GM18909 (cell line): ENCODE results near the gene IL15.
"Not testable (repeated sequence)": the region's sequence is repeated elsewhere in the genome, so short reads cannot be mapped to it uniquely, and the experiment has no call there.

ENCODE experiments used
- ATAC-seq: cut with Tn5 transposase; IDR thresholded peaks from one replicate; pipeline ENCODE4 v1.9.1; 2021; ENCODE audit warnings: mild to moderate bottlenecking; ENCODE audit not compliant: unreplicated experiment, poor library complexity

The IL15 gene

GRCh38 chr4:141692081-141692480 is 55.7 kb downstream of the IL15 start:
- ATAC-seq, result no peak

GRCh38 chr4:141697116-141697515 is 60.7 kb downstream of the IL15 start:
- no peak for ATAC-seq

GRCh38 chr4:141702472-141703182 is 66.2 kb downstream of the IL15 start:
- no peak for ATAC-seq

GRCh38 chr4:141703497-141703896 is 67.1 kb downstream of the IL15 start:
- ATAC-seq, result no peak

GRCh38 chr4:141705048-141705746 is 68.8 kb downstream of the IL15 start:
- ATAC-seq, result peak; percentile 76

GRCh38 chr4:141705747-141706377 is 69.5 kb downstream of the IL15 start:
- peak; percentile 63 for ATAC-seq

GRCh38 chr4:141706445-141706844 is 70.1 kb downstream of the IL15 start:
- no peak for ATAC-seq

- ATAC-seq, result no peak
These were observed 74.8 kb downstream of the IL15 start for GRCh38 chr4:141711211-141711610.

GRCh38 chr4:141713185-141713584 is 76.8 kb downstream of the IL15 start:
- no peak for ATAC-seq

- ATAC-seq, result no peak
These were observed 77.5 kb downstream of the IL15 start for GRCh38 chr4:141713771-141714445.

- ATAC-seq, result no peak
These were observed 83.2 kb downstream of the IL15 start for GRCh38 chr4:141719585-141719984.

GRCh38 chr4:141721174-141721573 is 84.8 kb downstream of the IL15 start:
- ATAC-seq, result no peak

GRCh38 chr4:141724646-141725045 is 88.3 kb downstream of the IL15 start:
- ATAC-seq, result no peak

- no peak for ATAC-seq
These were observed 91.0 kb downstream of the IL15 start for GRCh38 chr4:141727420-141727819.

GRCh38 chr4:141730805-141731204 is 94.4 kb downstream of the IL15 start:
- peak; percentile 69 for ATAC-seq

GRCh38 chr4:141731481-141731880 is 95.1 kb downstream of the IL15 start:
- no peak for ATAC-seq

- ATAC-seq, result no peak
These were observed 103.3 kb downstream of the IL15 start for GRCh38 chr4:141739636-141740035.

- ATAC-seq, result no peak
These were observed 109.6 kb downstream of the IL15 start for GRCh38 chr4:141746026-141746425.

- not testable (repeated sequence) for ATAC-seq
These were observed 115.4 kb downstream of the IL15 start for GRCh38 chr4:141751806-141752205.

GRCh38 chr4:141757287-141757686 is 120.9 kb downstream of the IL15 start:
- no peak for ATAC-seq
